K562 (cell line): ENCODE results near the gene TM7SF3. TPM values are rescaled to one million over a fixed set of nuclear protein-coding genes. Genes with fewer than 3 reads are reported as not detected.

ENCODE experiments used
- ETS2 ChIP-seq: IDR thresholded peaks from 2 replicates; pipeline ENCODE4 v1.6.1; 2016; ENCODE audit warnings: borderline replicate concordance, missing genetic modification characterization, mild to moderate bottlenecking, moderate library complexity, missing compliant biosample characterization; ENCODE audit not compliant: poor library complexity, severe bottlenecking
- ETV5 ChIP-seq: sonication (generic); formaldehyde crosslinking; IDR thresholded peaks from 2 replicates; pipeline ENCODE4 v1.4.0; 2020; ENCODE audit warnings: low read depth, mild to moderate bottlenecking, missing genetic modification reagents
- ID3 ChIP-seq, 2 experiments: fragments of 250-450 bp in 1 of 2; fragments of 450-650 bp in 1 of 2; sonication (Bioruptor Pico) in 1 of 2; IDR thresholded peaks; 2 replicates each; pipeline versions ENCODE4 v1.6.1 to v1.8.0; 2016 to 2021; ENCODE audit warnings: mild to moderate bottlenecking in 2 of 2, moderate library complexity in 2 of 2, missing compliant biosample characterization in 1 of 2, missing genetic modification characterization in 1 of 2
- JUND ChIP-seq, 2 experiments: IDR thresholded peaks; 2 replicates in 1 of 2; 3 replicates in 1 of 2; pipeline ENCODE4 v1.6.1; 2011; ENCODE audit warnings: borderline replicate concordance in 2 of 2, low read depth in 2 of 2, low read length in 2 of 2, improper control_type of control experiment in 1 of 2, missing biosample characterization in 1 of 2, missing genetic modification characterization in 1 of 2, missing genetic modification reagents in 1 of 2
- NFE2L1 ChIP-seq: fragments of 450-650 bp; IDR thresholded peaks from 2 replicates; pipeline ENCODE4 v1.6.1; 2016; ENCODE audit warnings: missing genetic modification characterization, low read depth, mild to moderate bottlenecking, missing compliant biosample characterization, moderate library complexity, borderline replicate concordance
- NFYB ChIP-seq: IDR thresholded peaks from 2 replicates; pipeline ENCODE4 v1.6.1; 2011; ENCODE audit warnings: mild to moderate bottlenecking, moderate library complexity; ENCODE audit not compliant: insufficient read length; ENCODE audit errors: extremely low read depth
- POLR2A ChIP-seq: fragments of 450-650 bp; conservative IDR thresholded peaks from 2 replicates; pipeline ENCODE4 v1.6.1; 2016
- POLR2AphosphoS2 ChIP-seq: IDR thresholded peaks from 2 replicates; pipeline ENCODE4 v1.6.1; 2012; ENCODE audit warnings: low read length, improper control_type of control experiment
- RUNX1 ChIP-seq: sonication (generic); IDR thresholded peaks from 2 replicates; pipeline ENCODE4 v1.6.1; 2016; ENCODE audit warnings: antibody characterized with exemption, low read depth
- SMARCA5 ChIP-seq: fragments of 450-650 bp; IDR thresholded peaks from 2 replicates; pipeline ENCODE4 v1.6.1; 2016
- ZBTB5 ChIP-seq: fragments of 450-650 bp; IDR thresholded peaks from 2 replicates; pipeline ENCODE4 v1.6.1; 2017; ENCODE audit warnings: antibody characterized with exemption
- ZFP30 ChIP-seq: fragments of 250-450 bp; sonication (Bioruptor Pico); IDR thresholded peaks from 2 replicates; pipeline ENCODE4 v1.8.0; 2022; ENCODE audit warnings: moderate library complexity, mild to moderate bottlenecking, inconsistent platforms, borderline replicate concordance
- ZNF140 ChIP-seq: fragments of 250-450 bp; sonication (Bioruptor Pico); IDR thresholded peaks from 2 replicates; pipeline ENCODE4 v1.8.0; 2021; ENCODE audit warnings: moderate library complexity, mild to moderate bottlenecking, inconsistent platforms
- ZNF354B ChIP-seq: fragments of 250-450 bp; sonication (Bioruptor Pico); IDR thresholded peaks from 2 replicates; pipeline ENCODE4 v1.4.0; 2020
- ZNF584 ChIP-seq: fragments of 200-800 bp; sonication (Bioruptor generic); IDR thresholded peaks from 2 replicates; pipeline ENCODE4 v1.6.1; 2016; ENCODE audit warnings: low read depth, mild to moderate bottlenecking, missing genetic modification characterization, missing compliant biosample characterization
- ZNF696 ChIP-seq: fragments of 250-450 bp; sonication (Bioruptor Pico); conservative IDR thresholded peaks from 2 replicates; pipeline ENCODE4 v1.4.0; 2020; ENCODE audit warnings: mild to moderate bottlenecking, moderate library complexity
- ZNF780A ChIP-seq: fragments of 250-450 bp; sonication (Bioruptor Pico); IDR thresholded peaks from 2 replicates; pipeline ENCODE4 v1.5.0; 2021; ENCODE audit warnings: mild to moderate bottlenecking
- polyA plus RNA-seq, 8 experiments: library from polyadenylated mRNA; depleted of rRNA in 4 of 8; stranded (reverse) in 5 of 8; unstranded in 3 of 8; fragments of >200 nt; fragmentation: Nextera tagmentation in 2 of 8; fragmentation: Illumina TruSeq in 1 of 8; extraction: Ambion mirVana in 2 of 8; extraction: Trizol in 1 of 8; gene quantifications; 2 replicates each; pipeline versions ENCODE4 v1.2.1 to v1.2.3, GENCODE V29; 2011 to 2014; ENCODE audit warnings: inconsistent platforms in 1 of 8, missing spikeins in 1 of 8
- total RNA-seq, 7 experiments: library from RNA; depleted of rRNA in 6 of 7; stranded (reverse); fragments of >200 nt in 6 of 7; fragmentation: Illumina TruSeq in 2 of 7; extraction: Trizol in 2 of 7; gene quantifications; 2 replicates each; pipeline versions ENCODE4 v1.2.1 to v1.2.3, GENCODE V29; 2011 to 2021; ENCODE audit warnings: low replicate concordance in 1 of 7
- TF ChIP-seq, protein P1 (sequence below): conservative IDR thresholded peaks from 2 replicates; pipeline ENCODE4 v1.6.1; 2011; ENCODE audit warnings: low read depth, mild to moderate bottlenecking, low read length; ENCODE audit not compliant: control insufficient read depth
- TF ChIP-seq, protein P2 (sequence below): fragments of 450-650 bp; formaldehyde crosslinking; IDR thresholded peaks from 2 replicates; pipeline ENCODE4 v1.4.0; 2020; ENCODE audit warnings: mild to moderate bottlenecking, moderate library complexity

Gene TM7SF3
- total and polyA plus RNA-seq, 9 of the 15 experiments (the other 6 are each of a cell fraction or from before 2014, with no cell fraction given) = 9.3 to 90.4 (median 24.8) TPM

DNA sequence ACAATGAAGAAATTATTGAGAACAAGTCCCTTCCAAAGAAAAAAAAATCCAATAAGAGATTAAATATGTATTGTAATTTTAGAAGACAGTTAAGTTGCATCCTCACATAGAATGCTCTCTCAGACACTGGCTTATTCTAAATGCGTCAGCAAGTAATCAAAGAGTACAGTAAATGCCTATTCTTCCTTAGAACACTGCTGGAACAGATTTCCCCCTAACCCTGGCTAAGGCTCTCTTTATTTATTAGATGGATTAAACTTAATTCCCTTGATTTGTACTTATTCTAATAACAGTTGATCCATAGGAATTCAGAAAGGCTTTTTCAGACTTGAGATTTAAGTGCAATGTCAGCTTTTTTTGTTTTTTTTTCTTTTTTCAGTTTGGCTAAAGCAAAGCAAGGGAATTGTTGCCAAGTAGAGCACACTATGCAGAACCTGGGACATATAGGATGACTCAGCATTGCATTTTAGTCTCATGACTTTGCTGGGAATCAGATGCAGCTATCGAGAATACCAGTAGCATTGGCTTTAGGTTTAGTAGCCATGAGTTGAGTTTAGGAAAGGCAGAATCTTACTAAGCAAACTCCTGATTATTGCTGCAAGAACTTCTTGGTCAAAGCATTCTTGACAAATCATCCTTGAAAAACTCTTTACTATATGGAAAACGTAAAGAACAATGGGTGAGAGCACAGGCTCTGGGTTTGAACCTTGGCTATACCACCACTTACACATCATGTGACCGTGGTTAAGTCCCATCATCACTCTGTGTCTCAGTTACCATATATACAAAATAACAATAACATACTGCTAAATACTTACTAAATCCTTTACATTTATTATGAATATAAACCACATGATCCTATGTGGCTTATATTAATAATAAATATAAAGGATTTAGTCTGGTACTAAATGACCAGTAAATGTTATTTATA is 34.9 kb upstream of the TM7SF3 start (continued):
- TF ChIP-seq, protein P1, sequence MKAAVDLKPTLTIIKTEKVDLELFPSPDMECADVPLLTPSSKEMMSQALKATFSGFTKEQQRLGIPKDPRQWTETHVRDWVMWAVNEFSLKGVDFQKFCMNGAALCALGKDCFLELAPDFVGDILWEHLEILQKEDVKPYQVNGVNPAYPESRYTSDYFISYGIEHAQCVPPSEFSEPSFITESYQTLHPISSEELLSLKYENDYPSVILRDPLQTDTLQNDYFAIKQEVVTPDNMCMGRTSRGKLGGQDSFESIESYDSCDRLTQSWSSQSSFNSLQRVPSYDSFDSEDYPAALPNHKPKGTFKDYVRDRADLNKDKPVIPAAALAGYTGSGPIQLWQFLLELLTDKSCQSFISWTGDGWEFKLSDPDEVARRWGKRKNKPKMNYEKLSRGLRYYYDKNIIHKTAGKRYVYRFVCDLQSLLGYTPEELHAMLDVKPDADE = no peak
- TF ChIP-seq ID3 (CRISPR knock-in tag; IDR thresholded peaks at IDR 0.05) (no peak), ID3 (tag; IDR thresholded peaks at IDR 0.05) (no peak), JUND (IDR thresholded peaks at IDR 0.05; ENCODE audit: borderline replicate concordance, low read depth, low read length) (peak; percentile 74; the same call in 1 of the 2 replicates), JUND (tag; IDR thresholded peaks at IDR 0.05; ENCODE audit: borderline replicate concordance, low read depth, low read length) (peak; percentile 75; the same call in 2 of the 3 replicates), ETS2 (tag) (no peak), NFE2L1 (tag) (peak; percentile 94), POLR2A (no peak), NFYB (no peak), RUNX1 (no peak), ZNF354B (CRISPR knock-in tag) (no peak), POLR2AphosphoS2 (no peak), ZNF584 (CRISPR knock-in tag) (no peak), ZNF140 (no peak), ZNF696 (CRISPR knock-in tag) (no peak), SMARCA5 (no peak), ETV5 (no peak), ZFP30 (no peak), ZBTB5 (no peak), ZNF780A (CRISPR knock-in tag) (no peak)
- TF ChIP-seq, protein P2, sequence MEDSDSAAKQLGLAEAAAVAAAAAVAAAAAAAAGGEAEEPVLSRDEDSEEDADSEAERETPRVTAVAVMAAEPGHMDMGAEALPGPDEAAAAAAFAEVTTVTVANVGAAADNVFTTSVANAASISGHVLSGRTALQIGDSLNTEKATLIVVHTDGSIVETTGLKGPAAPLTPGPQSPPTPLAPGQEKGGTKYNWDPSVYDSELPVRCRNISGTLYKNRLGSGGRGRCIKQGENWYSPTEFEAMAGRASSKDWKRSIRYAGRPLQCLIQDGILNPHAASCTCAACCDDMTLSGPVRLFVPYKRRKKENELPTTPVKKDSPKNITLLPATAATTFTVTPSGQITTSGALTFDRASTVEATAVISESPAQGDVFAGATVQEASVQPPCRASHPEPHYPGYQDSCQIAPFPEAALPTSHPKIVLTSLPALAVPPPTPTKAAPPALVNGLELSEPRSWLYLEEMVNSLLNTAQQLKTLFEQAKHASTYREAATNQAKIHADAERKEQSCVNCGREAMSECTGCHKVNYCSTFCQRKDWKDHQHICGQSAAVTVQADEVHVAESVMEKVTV (CRISPR knock-in tag) = no peak
